A549 (cell line): ENCODE results near the gene PIGU. TPM values are rescaled to one million over a fixed set of nuclear protein-coding genes. Genes with fewer than 3 reads are reported as not detected.

Experiments used
- ATAC-seq, 2 experiments: fragments of 200-7000 bp in 1 of 2; fragments of >200 bp in 1 of 2; cut with Nextera tagmentation in 1 of 2; cut with Tn5 transposase in 1 of 2; 3 replicates each; pipeline versions ENCODE4 v1.8.0 to v1.9.1; 2018 to 2020; ENCODE audit warnings: mild to moderate bottlenecking in 1 of 2, moderate library complexity in 1 of 2
- CTCF ChIA-PET: fragments of 300-600 bp; sonication (Branson Sonifier 250); formaldehyde crosslinking; extraction: SDS; loops from one replicate; lab custom pipeline; 2021; ENCODE audit warnings: antibody characterized with exemption, inconsistent platforms; lab: Yijun Ruan, JAX
- POLR2A ChIA-PET: fragments of 350-600 bp; formaldehyde crosslinking; extraction: SDS; loops from one replicate; lab custom pipeline; 2021; ENCODE audit warnings: antibody characterized with exemption, inconsistent platforms; lab: Yijun Ruan, JAX
- DNase-seq, 2 experiments: peaks; one replicate each; pipeline versions ENCODE4 v3.0.0 to v3.0.0-alpha.2; 2011 to 2016; ENCODE audit warnings: low read depth in 1 of 2, low spot score in 1 of 2
- FAIRE-seq: peaks from 2 replicates; lab custom pipeline; 2011; peaks lifted over from hg19 to GRCh38; lab: Jason Lieb, UNC
- H3K27ac ChIP-seq, 2 experiments: fragments of >200 bp; sonication (Bioruptor Twin); formaldehyde crosslinking; 3 replicates each; pipeline ENCODE4 v1.5.1; 2016 to 2017
- H3K4me1 ChIP-seq: fragments of >200 bp; sonication (Bioruptor Twin); formaldehyde crosslinking; 3 replicates; pipeline ENCODE4 v1.6.1; 2016
- H3K4me2 ChIP-seq: fragments of >200 bp; sonication (Bioruptor Twin); formaldehyde crosslinking; 3 replicates; pipeline ENCODE4 v1.6.1; 2016
- H3K4me3 ChIP-seq: fragments of >200 bp; sonication (Bioruptor Twin); formaldehyde crosslinking; 3 replicates; pipeline ENCODE4 v1.5.1; 2016
- H3K9me3 ChIP-seq: fragments of >200 bp; sonication (Bioruptor Twin); formaldehyde crosslinking; 3 replicates; pipeline ENCODE4 v1.6.1; 2016
- ATOH8 ChIP-seq: fragments of 250-450 bp; sonication (Bioruptor Pico); IDR thresholded peaks from 2 replicates; pipeline ENCODE4 v1.5.0; 2020; ENCODE audit warnings: low read depth, mild to moderate bottlenecking, moderate library complexity
- CBX2 ChIP-seq: fragments of 200-600 bp; sonication (generic); IDR thresholded peaks from 2 replicates; pipeline ENCODE4 v1.6.1; 2016; ENCODE audit warnings: low read depth, mild to moderate bottlenecking, borderline replicate concordance
- CBX8 ChIP-seq: fragments of 200-600 bp; sonication (generic); IDR thresholded peaks from 2 replicates; pipeline ENCODE4 v1.6.1; 2016
- CHD2 ChIP-seq: fragments of 150-350 bp; IDR thresholded peaks from 2 replicates; pipeline ENCODE4 v1.6.1; 2014; ENCODE audit warnings: low read length; ENCODE audit not compliant: partially characterized antibody
- CHD4 ChIP-seq: fragments of 200-600 bp; sonication (generic); IDR thresholded peaks from 2 replicates; pipeline ENCODE4 v1.6.1; 2016; ENCODE audit warnings: antibody characterized with exemption, mild to moderate bottlenecking, borderline replicate concordance
- CTCF ChIP-seq: fragments of >200 bp; sonication (Bioruptor Twin); formaldehyde crosslinking; IDR thresholded peaks from 3 replicates; pipeline ENCODE4 v1.5.1; 2016
- EP300 ChIP-seq, 2 experiments: fragments of >200 bp; sonication (Bioruptor Twin); formaldehyde crosslinking; IDR thresholded peaks; 2 replicates in 1 of 2; 3 replicates in 1 of 2; pipeline ENCODE4 v1.6.1; 2016 to 2017
- ESRRA ChIP-seq: fragments of 150-350 bp; IDR thresholded peaks from 2 replicates; pipeline ENCODE4 v1.6.1; 2014; ENCODE audit warnings: mild to moderate bottlenecking, low read length, borderline replicate concordance
- FOXS1 ChIP-seq: fragments of 250-450 bp; sonication (Bioruptor Pico); IDR thresholded peaks from 2 replicates; pipeline ENCODE4 v1.5.0; 2020; ENCODE audit warnings: mild to moderate bottlenecking, moderate library complexity
- JUNB ChIP-seq: fragments of >200 bp; sonication (Bioruptor Twin); formaldehyde crosslinking; IDR thresholded peaks from 2 replicates; pipeline ENCODE4 v1.6.1; 2016
- MAZ ChIP-seq: fragments of 150-350 bp; IDR thresholded peaks from 2 replicates; pipeline ENCODE4 v1.6.1; 2014; ENCODE audit warnings: antibody characterized with exemption, low read depth, low read length, borderline replicate concordance
- NFE2L2 ChIP-seq: fragments of 150-350 bp; conservative IDR thresholded peaks from 2 replicates; pipeline ENCODE4 v1.6.1; 2014; ENCODE audit warnings: low read length
- NPAS2 ChIP-seq: fragments of 250-450 bp; sonication (Bioruptor Pico); IDR thresholded peaks from 2 replicates; pipeline ENCODE4 v1.8.0; 2022; ENCODE audit warnings: mild to moderate bottlenecking, moderate library complexity, borderline replicate concordance
- POLR2A ChIP-seq: IDR thresholded peaks from 2 replicates; pipeline ENCODE4 v1.6.1; 2012; ENCODE audit warnings: mild to moderate bottlenecking, low read length
- POLR2AphosphoS2 ChIP-seq: conservative IDR thresholded peaks from 2 replicates; pipeline ENCODE4 v1.6.1; 2012; ENCODE audit warnings: low read length, improper control_type of control experiment, inconsistent platforms
- RAD21 ChIP-seq, 2 experiments: fragments of >200 bp in 1 of 2; sonication (Bioruptor Twin) in 1 of 2; formaldehyde crosslinking in 1 of 2; IDR thresholded peaks in 1 of 2; conservative IDR thresholded peaks in 1 of 2; 2 replicates in 1 of 2; 3 replicates in 1 of 2; pipeline ENCODE4 v1.6.1; 2012 to 2018; ENCODE audit warnings: inconsistent platforms in 1 of 2
- RARB ChIP-seq: fragments of 250-450 bp; sonication (Bioruptor Pico); IDR thresholded peaks from 2 replicates; pipeline ENCODE4 v1.8.0; 2021; ENCODE audit warnings: mild to moderate bottlenecking, moderate library complexity
- RCOR1 ChIP-seq: fragments of 150-350 bp; IDR thresholded peaks from 2 replicates; pipeline ENCODE4 v1.6.1; 2014; ENCODE audit warnings: antibody characterized with exemption, low read length, low read depth
- RFX5 ChIP-seq: fragments of 450-650 bp; IDR thresholded peaks from 2 replicates; pipeline ENCODE4 v1.7.1; 2014; ENCODE audit warnings: antibody characterized with exemption, mild to moderate bottlenecking, moderate library complexity
- WGBS: methylation state at CpG from one replicate; pipeline ENCODE4 v1.1.6; 2017; ENCODE audit errors: missing lambda C conversion rate; 5-methylcytosine and 5-hydroxymethylcytosine counted together
- polyA plus RNA-seq, 4 experiments: library from polyadenylated mRNA; depleted of rRNA in 3 of 4; stranded (reverse); fragments of >200 nt; fragmentation: RNase III in 1 of 4; extraction: RNeasy Plus Mini Kit Qiagen cat#74134 plus additional on column Dnase treatment in 1 of 4; gene quantifications; 2 replicates in 3 of 4; 3 replicates in 1 of 4; pipeline ENCODE4 v1.2.3, GENCODE V29; 2011 to 2017

PIGU gene
- polyA plus RNA-seq, 2 of the 4 experiments (the other 2 are of a cell fraction), result 27.8 to 103 TPM

GRCh38 chr20:34604980-34605788 is 71.7 kb downstream of the PIGU start:
- no peak overlapping the region for H3K4me3 ChIP-seq
- FAIRE-seq (no peak), ATAC-seq (no peak), DNase-seq (no peak)
- POLR2A ChIA-PET, result no interaction called here
- no peak overlapping the region for H3K4me2 ChIP-seq
- H3K27ac ChIP-seq, result no peak overlapping the region
- H3K4me1 ChIP-seq, result 0 out of 3 replicates have a peak, but pooled peaks cover 3% of the 10 kb centered on the region
- CTCF ChIA-PET, result interaction anchor here (0.7 to 1.5 kb wide), 5 partner anchors 9 to 293 kb away, joined by 3 to 5 read pairs (median 3); no protein-coding TSS in a partner anchor
- no peaks in the 10 kb centered on the region for H3K9me3 ChIP-seq
- TF ChIP-seq FOXS1 (no peak), JUNB (no peak), RFX5 (no peak), ATOH8 (CRISPR knock-in tag) (no peak), POLR2AphosphoS2 (no peak), EP300 (IDR thresholded peaks at IDR 0.05) (no peak), CTCF (no peak)
- WGBS, result 94% methylated on average over 8 of the region's 8 CpGs

- Histone ChIP-seq H3K4me3 (no peak overlapping the region), H3K4me2 (no peak overlapping the region), H3K4me1 (0 out of 3 replicates have a peak, but pooled peaks cover 3% of the 10 kb centered on the region), H3K9me3 (no peaks in the 10 kb centered on the region), H3K27ac (no peak overlapping the region)
- TF ChIP-seq EP300 (IDR thresholded peaks at IDR 0.05) (no peak), CHD4 (no peak), RAD21 (conservative IDR thresholded peaks at IDR 0.05 in 1 of 2, IDR thresholded peaks at IDR 0.05 in 1 of 2) (no peak), NPAS2 (CRISPR knock-in tag) (no peak), CBX2 (no peak), RARB (CRISPR knock-in tag) (no peak), RCOR1 (no peak), MAZ (no peak), CHD2 (no peak), POLR2A (no peak), ESRRA (no peak), ATOH8 (CRISPR knock-in tag) (no peak), CBX8 (no peak), NFE2L2 (no peak)
- WGBS, result 79% methylated on average over 9 of the region's 9 CpGs
- ATAC-seq (no peak), DNase-seq (no peak), FAIRE-seq (no peak)
- POLR2A ChIA-PET, result no interaction called here
- CTCF ChIA-PET, result no interaction called here
Observed at GRCh38 chr20:34600892-34601653, 75.8 kb downstream of the PIGU start.
